NCI-H2081 treated with DMSO at 0.1 percent for 48 hours (cell line): ENCODE results near the gene FGFR2.

Experiments
- DNase-seq: peaks from one replicate; lab custom pipeline; 2025; lab: John Stamatoyannopoulos, UW

The FGFR2 gene

GRCh38 chr10:121598263-121599249 lies at the start of gene FGFR2:
Gene FGFR2, minus strand, starts transcription at chr10:121598444. Its CDS starts 4,627 bp downstream, at chr10:121593817.
- no peak for DNase-seq

GRCh38 chr10:121647401-121647800 lies 49.2 kb upstream of the FGFR2 start:
- no peak for DNase-seq

- DNase-seq, result no peak
Measured at GRCh38 chr10:121645696-121646095, 47.5 kb upstream of the FGFR2 start.

- DNase-seq, result no peak
Measured at GRCh38 chr10:121644501-121644900, 46.3 kb upstream of the FGFR2 start.

- no peak for DNase-seq
Measured at GRCh38 chr10:121640266-121640665, 42.0 kb upstream of the FGFR2 start.

- no peak for DNase-seq
Measured at GRCh38 chr10:121639416-121639815, 41.2 kb upstream of the FGFR2 start.

- DNase-seq, result no peak
Measured at GRCh38 chr10:121637437-121637836, 39.2 kb upstream of the FGFR2 start.

- no peak for DNase-seq
Measured at GRCh38 chr10:121633056-121633455, 34.8 kb upstream of the FGFR2 start.

- DNase-seq, result no peak
Measured at GRCh38 chr10:121631365-121632029, 33.3 kb upstream of the FGFR2 start.

GRCh38 chr10:121628859-121629258 lies 30.6 kb upstream of the FGFR2 start:
- no peak for DNase-seq

GRCh38 chr10:121627876-121628581 lies 29.8 kb upstream of the FGFR2 start:
- no peak for DNase-seq

- no peak for DNase-seq
Measured at GRCh38 chr10:121624836-121625486, 26.7 kb upstream of the FGFR2 start.

- no peak for DNase-seq
Measured at GRCh38 chr10:121618906-121619305, 20.7 kb upstream of the FGFR2 start.

GRCh38 chr10:121617176-121617575 lies 18.9 kb upstream of the FGFR2 start:
- no peak for DNase-seq

GRCh38 chr10:121616291-121616690 lies 18.0 kb upstream of the FGFR2 start:
- DNase-seq, result no peak

GRCh38 chr10:121615836-121616235 lies 17.6 kb upstream of the FGFR2 start:
- no peak for DNase-seq

- DNase-seq, result no peak
Measured at GRCh38 chr10:121615435-121615793, 17.2 kb upstream of the FGFR2 start.

- DNase-seq, result no peak
Measured at GRCh38 chr10:121614613-121615434, 16.6 kb upstream of the FGFR2 start.

GRCh38 chr10:121613456-121613855 lies 15.2 kb upstream of the FGFR2 start:
- DNase-seq, result no peak

- DNase-seq, result no peak
Measured at GRCh38 chr10:121611393-121612159, 13.3 kb upstream of the FGFR2 start.
